Neuronal stem cell (in vitro differentiated cells): ENCODE measurements around the gene LIMD2.

ENCODE experiments used
- DNase-seq: peaks from one replicate; pipeline ENCODE4 v3.0.0-alpha.2; 2013; ENCODE audit warnings: low spot score
- H2AFZ ChIP-seq: one replicate; pipeline ENCODE4 v1.6.1; 2013; ENCODE audit warnings: mild to moderate bottlenecking, low read length, inconsistent platforms
- H2AK5ac ChIP-seq: 2 replicates; pipeline ENCODE4 v1.6.1; 2013; ENCODE audit warnings: low read depth, mild to moderate bottlenecking, inconsistent platforms, low read length, moderate library complexity, mixed read lengths
- H2BK120ac ChIP-seq: 2 replicates; pipeline ENCODE4 v1.6.1; 2013; ENCODE audit warnings: low read depth, mild to moderate bottlenecking, inconsistent platforms, low read length, moderate library complexity, mixed read lengths
- H2BK12ac ChIP-seq: one replicate; pipeline ENCODE4 v1.6.1; 2013; ENCODE audit warnings: low read length, inconsistent platforms
- H2BK15ac ChIP-seq: 2 replicates; pipeline ENCODE4 v1.6.1; 2013; ENCODE audit warnings: mild to moderate bottlenecking, low read length, inconsistent platforms, mixed read lengths
- H2BK5ac ChIP-seq: one replicate; pipeline ENCODE4 v1.6.1; 2013; ENCODE audit warnings: inconsistent platforms, mild to moderate bottlenecking, low read length, moderate library complexity
- H3K14ac ChIP-seq: one replicate; pipeline ENCODE4 v1.6.1; 2013; ENCODE audit warnings: low read length, inconsistent platforms
- H3K18ac ChIP-seq: 2 replicates; pipeline ENCODE4 v1.6.1; 2013; ENCODE audit warnings: low read length, inconsistent platforms
- H3K23ac ChIP-seq: 2 replicates; pipeline ENCODE4 v1.6.1; 2013; ENCODE audit warnings: low read depth, mild to moderate bottlenecking, mixed read lengths, low read length, inconsistent platforms; ENCODE audit not compliant: poor library complexity
- H3K27ac ChIP-seq: replicated peaks from 3 replicates; pipeline ENCODE4 v1.5.1; 2013; ENCODE audit warnings: low read length, inconsistent platforms
- H3K27me3 ChIP-seq, 3 experiments: 2 replicates each; pipeline ENCODE4 v1.6.1; 2013; ENCODE audit warnings: low read length in 3 of 3, mild to moderate bottlenecking in 2 of 3, inconsistent platforms in 1 of 3, low read depth in 1 of 3, mixed read lengths in 1 of 3, moderate library complexity in 1 of 3; ENCODE audit not compliant: control insufficient read depth in 3 of 3, insufficient read depth in 3 of 3
- H3K36me3 ChIP-seq, 2 donors: replicated peaks in 1 of 2; 2 replicates each; pipeline ENCODE4 v1.6.1; 2013; ENCODE audit warnings: low read length in 2 of 2; ENCODE audit not compliant: control insufficient read depth in 2 of 2, insufficient read depth in 2 of 2
- H3K4ac ChIP-seq: 2 replicates; pipeline ENCODE4 v1.6.1; 2013; ENCODE audit warnings: inconsistent platforms, mild to moderate bottlenecking, low read length, moderate library complexity
- H3K4me1 ChIP-seq, 2 donors: 1 replicate in 1 of 2; 2 replicates in 1 of 2; pipeline ENCODE4 v1.6.1; 2013; ENCODE audit warnings: low read length in 2 of 2, low read depth in 1 of 2; ENCODE audit not compliant: control insufficient read depth in 2 of 2, insufficient read depth in 1 of 2
- H3K4me2 ChIP-seq: one replicate; pipeline ENCODE4 v1.6.1; 2013; ENCODE audit warnings: mild to moderate bottlenecking, low read length, inconsistent platforms; ENCODE audit not compliant: insufficient read depth, poor library complexity, severe bottlenecking
- H3K4me3 ChIP-seq, 2 donors: 2 replicates each; pipeline ENCODE4 v1.5.1; 2013; ENCODE audit warnings: low read length in 2 of 2, mild to moderate bottlenecking in 2 of 2, inconsistent platforms in 1 of 2, moderate library complexity in 1 of 2
- H3K79me1 ChIP-seq: one replicate; pipeline ENCODE4 v1.6.1; 2013; ENCODE audit warnings: low read depth, mild to moderate bottlenecking, inconsistent platforms, low read length, moderate library complexity
- H3K9ac ChIP-seq: one replicate; pipeline ENCODE4 v1.6.1; 2013; ENCODE audit warnings: mild to moderate bottlenecking, low read depth, low read length, inconsistent platforms; ENCODE audit not compliant: poor library complexity
- H3K9me3 ChIP-seq, 2 donors: replicated peaks in 1 of 2; 2 replicates each; pipeline versions ENCODE3 to v1.6.1; 2013; ENCODE audit warnings: low read length in 2 of 2, mild to moderate bottlenecking in 2 of 2, inconsistent platforms in 1 of 2, low read depth in 1 of 2, mixed read lengths in 1 of 2, moderate library complexity in 1 of 2; ENCODE audit not compliant: control insufficient read depth in 2 of 2, insufficient read depth in 1 of 2
- H4K8ac ChIP-seq: one replicate; pipeline ENCODE4 v1.6.1; 2013; ENCODE audit warnings: low read depth, mild to moderate bottlenecking, inconsistent platforms, low read length, moderate library complexity
- H4K91ac ChIP-seq: one replicate; pipeline ENCODE4 v1.6.1; 2013; ENCODE audit warnings: low read length, low read depth, mild to moderate bottlenecking, inconsistent platforms; ENCODE audit not compliant: poor library complexity
- WGBS, 2 donors: extraction: QIAGEN DNeasy Blood & Tissue Kit; methylation state at CpG; one replicate each; pipeline ENCODE4 v1.1.7; 2013; ENCODE audit warnings: missing lambda C conversion rate in 2 of 2, mixed read lengths in 1 of 2; ENCODE audit not compliant: insufficient read length in 2 of 2, insufficient replicate concordance in 1 of 2; ENCODE audit errors: extremely low coverage in 2 of 2; 5-methylcytosine and 5-hydroxymethylcytosine counted together

The LIMD2 gene

DNA sequence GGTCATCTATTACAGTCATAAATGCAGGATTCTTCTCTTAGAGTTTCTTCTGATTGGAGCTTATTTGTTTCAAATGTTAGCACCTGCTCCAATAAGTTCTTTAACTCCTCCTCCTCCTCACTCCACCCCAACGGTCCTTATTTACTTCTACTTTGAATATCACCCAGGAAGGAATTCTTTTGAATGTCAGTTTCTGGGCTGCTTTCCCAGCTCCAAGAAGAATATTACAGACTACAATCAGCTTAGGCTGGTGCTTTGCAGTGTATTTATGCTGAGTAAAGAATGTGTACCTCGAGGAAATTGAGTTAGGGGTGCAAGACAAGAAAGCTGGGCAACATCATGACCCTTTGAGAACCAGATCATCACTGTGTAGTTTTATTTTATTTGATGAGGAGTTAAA is 46.9 kb downstream of the LIMD2 start:
- Histone ChIP-seq H3K9ac (no peak overlapping the region), H2BK5ac (no peak overlapping the region), H3K4me3 (no peak overlapping the region), H4K8ac (no peak overlapping the region), H3K27ac (no peak overlapping the region), H3K4ac (no peak overlapping the region), H3K23ac (no peak overlapping the region), H3K9me3 (no peaks in the 10 kb centered on the region), H3K4me1 (peaks cover 0 to 3% of the 10 kb centered on the region in 2 donors), H2AK5ac (no peak overlapping the region), H2BK12ac (no peak overlapping the region), H3K18ac (no peak overlapping the region), H3K27me3 (no peaks in the 10 kb centered on the region), H3K36me3 (peaks cover 6 to 61% of the 10 kb centered on the region in 2 donors), H3K4me2 (no peak overlapping the region), H3K14ac (no peak overlapping the region), H4K91ac (no peak overlapping the region), H3K79me1 (no peaks in the 10 kb centered on the region), H2BK120ac (no peak overlapping the region), H2BK15ac (no peak overlapping the region), H2AFZ (no peak overlapping the region)
- DNase-seq: no peak
- no CpG with 5 or more reads among the region's 2 CpGs for WGBS, 2 donors

DNA sequence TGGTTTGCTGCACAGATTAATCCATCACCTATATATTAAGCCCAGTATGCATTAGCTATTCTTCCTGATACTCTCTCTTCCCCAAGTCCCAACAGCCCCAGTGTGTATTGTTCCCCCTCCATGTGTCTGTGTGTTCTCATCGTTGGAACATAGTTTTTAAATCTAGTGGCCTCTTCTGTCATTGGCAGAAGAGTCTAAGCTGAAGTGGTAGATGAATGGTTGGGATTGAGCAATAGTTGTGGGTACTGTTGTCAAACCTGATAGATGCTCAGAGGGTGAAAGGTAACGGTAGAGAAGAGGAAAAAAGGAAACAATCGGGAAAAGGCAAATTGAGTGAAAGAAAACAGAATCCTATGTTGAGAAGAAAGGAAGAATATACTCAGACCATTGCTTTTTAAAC is 47.8 kb downstream of the LIMD2 start:
- Histone ChIP-seq H3K9me3 (no peaks in the 10 kb centered on the region), H2BK120ac (no peak overlapping the region), H4K91ac (no peak overlapping the region), H3K23ac (no peak overlapping the region), H3K36me3 (peaks cover 6 to 64% of the 10 kb centered on the region in 2 donors), H3K4ac (no peak overlapping the region), H2AFZ (no peak overlapping the region), H3K4me1 (no peaks in the 10 kb centered on the region), H3K18ac (no peak overlapping the region), H3K27ac (no peak overlapping the region), H2BK5ac (no peak overlapping the region), H3K4me2 (no peak overlapping the region), H2AK5ac (no peak overlapping the region), H2BK12ac (no peak overlapping the region), H2BK15ac (no peak overlapping the region), H4K8ac (no peak overlapping the region), H3K14ac (no peak overlapping the region), H3K27me3 (no peaks in the 10 kb centered on the region), H3K9ac (no peak overlapping the region), H3K4me3 (no peak overlapping the region), H3K79me1 (no peaks in the 10 kb centered on the region)
- no CpG with 5 or more reads among the region's 3 CpGs for WGBS, 2 donors
- no peak for DNase-seq

DNA sequence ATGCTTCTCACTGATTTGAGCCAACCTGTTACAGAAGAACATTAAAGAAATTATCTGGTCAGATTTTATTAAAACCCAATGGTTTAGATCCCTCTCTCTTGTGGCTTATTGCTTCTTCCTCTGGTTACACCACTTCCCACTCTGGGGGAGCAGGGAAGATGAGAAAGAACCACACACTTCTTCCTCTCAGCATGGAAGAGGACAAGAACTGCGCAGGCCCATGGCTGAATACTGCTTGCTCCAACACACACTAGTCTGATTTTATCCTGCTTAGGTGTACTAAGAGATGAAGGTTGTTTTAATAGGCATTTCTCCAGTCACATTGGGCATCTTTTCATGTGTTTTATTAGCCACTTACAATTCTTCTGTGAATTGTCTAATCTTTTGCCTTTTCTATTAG is 50.1 kb downstream of the LIMD2 start:
- peaks cover 6 to 73% of the 10 kb centered on the region in 2 donors for H3K36me3 ChIP-seq
- H2AFZ ChIP-seq: no peak overlapping the region
- H2BK120ac ChIP-seq: no peak overlapping the region
- H4K8ac ChIP-seq: no peak overlapping the region
- H2AK5ac ChIP-seq: no peak overlapping the region
- no peak for DNase-seq
- H3K14ac ChIP-seq: no peak overlapping the region
- H2BK12ac ChIP-seq: no peak overlapping the region
- no CpG with 5 or more reads among the region's 1 CpG for WGBS, 2 donors
- H3K4me2 ChIP-seq: no peak overlapping the region
- no peak overlapping the region for H3K18ac ChIP-seq
- H3K4me1 ChIP-seq: no peaks in the 10 kb centered on the region
- H2BK5ac ChIP-seq: no peak overlapping the region
- H3K27ac ChIP-seq: no peak overlapping the region
- H3K4ac ChIP-seq: no peak overlapping the region
- H3K79me1 ChIP-seq: no peaks in the 10 kb centered on the region
- no peaks in the 10 kb centered on the region for H3K27me3 ChIP-seq
- H2BK15ac ChIP-seq: no peak overlapping the region
- H3K4me3 ChIP-seq: no peak overlapping the region
- no peak overlapping the region for H4K91ac ChIP-seq
- no peak overlapping the region for H3K9ac ChIP-seq
- no peaks in the 10 kb centered on the region for H3K9me3 ChIP-seq
- no peak overlapping the region for H3K23ac ChIP-seq

DNA sequence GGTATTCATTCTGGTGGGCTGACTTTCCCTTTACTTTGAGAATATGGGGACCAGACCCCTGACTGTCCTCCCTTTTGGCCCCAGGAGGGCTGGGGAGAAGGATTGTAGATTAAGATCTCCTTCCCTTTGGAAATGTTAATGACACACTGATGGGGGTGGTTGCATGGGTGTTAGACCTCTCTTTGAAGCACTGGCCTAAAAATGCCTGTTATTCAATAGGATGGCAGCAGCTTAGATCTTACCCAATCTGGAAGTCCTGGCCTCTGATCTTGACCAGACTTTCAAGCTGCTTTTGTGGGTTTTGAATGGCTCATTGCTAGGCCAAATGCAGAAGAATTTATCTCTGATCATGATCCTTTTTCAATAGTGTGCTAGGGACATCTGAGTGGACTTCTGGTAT is 52.0 kb downstream of the LIMD2 start:
- H2AK5ac ChIP-seq: no peak overlapping the region
- no peak overlapping the region for H2BK15ac ChIP-seq
- no peak overlapping the region for H2BK120ac ChIP-seq
- no peaks in the 10 kb centered on the region for H3K27me3 ChIP-seq
- no peaks in the 10 kb centered on the region for H3K4me1 ChIP-seq
- peaks cover 6 to 63% of the 10 kb centered on the region in 2 donors for H3K36me3 ChIP-seq
- H3K4me2 ChIP-seq: no peak overlapping the region
- no peak overlapping the region for H3K18ac ChIP-seq
- H3K4ac ChIP-seq: no peak overlapping the region
- H4K91ac ChIP-seq: no peak overlapping the region
- H2BK5ac ChIP-seq: no peak overlapping the region
- H3K14ac ChIP-seq: no peak overlapping the region
- no peaks in the 10 kb centered on the region for H3K9me3 ChIP-seq
- H3K27ac ChIP-seq: no peak overlapping the region
- H3K4me3 ChIP-seq: no peak overlapping the region
- no peak overlapping the region for H3K9ac ChIP-seq
- H4K8ac ChIP-seq: no peak overlapping the region
- no peak overlapping the region for H3K23ac ChIP-seq
- no peak for DNase-seq
- H3K79me1 ChIP-seq: no peaks in the 10 kb centered on the region
- H2BK12ac ChIP-seq: no peak overlapping the region
- H2AFZ ChIP-seq: no peak overlapping the region
